Sigmoid colon (tissue), 3 donors: ENCODE measurements around the gene NIPAL3.

ENCODE experiments used
- CTCF ChIP-seq, 4 experiments: fragments of 450-650 bp in 3 of 4; fragments of 200-600 bp in 1 of 4; IDR thresholded peaks; one replicate each; pipeline ENCODE4 v1.5.1; 2016 to 2019; ENCODE audit warnings: antibody characterized with exemption in 4 of 4, mild to moderate bottlenecking in 3 of 4, moderate library complexity in 2 of 4
- POLR2A ChIP-seq, 2 donors: fragments of 450-650 bp; IDR thresholded peaks; one replicate each; pipeline ENCODE4 v1.6.1; 2016; ENCODE audit warnings: antibody characterized with exemption in 2 of 2, mild to moderate bottlenecking in 2 of 2, moderate library complexity in 2 of 2

GRCh38 chr1:24379733-24380315, 35.8 kb upstream of the NIPAL3 start:
- no peak for TF ChIP-seq CTCF (IDR thresholded peaks at IDR 0.05)
- TF ChIP-seq POLR2A (IDR thresholded peaks at IDR 0.05), result no peak
